Activated naive CD8-positive, alpha-beta T cell treated with anti-CD3 and anti-CD28 coated beads, Interleukin-2, amount 50 U/mL, for 16 hours (primary cell): ENCODE results near the gene MUC5AC.
"Not testable (repeated sequence)": the region's sequence is repeated elsewhere in the genome, so short reads cannot be mapped to it uniquely, and the experiment has no call there.

Source experiments
- DNase-seq: peaks from one replicate; pipeline ENCODE4 v3.0.0-alpha.2; 2020; ENCODE audit warnings: low read depth, low spot score

Gene MUC5AC

GRCh38 chr11:1177020-1177770 is 19.4 kb downstream of the MUC5AC start:
- DNase-seq: no peak

GRCh38 chr11:1177771-1178090 is 20.0 kb downstream of the MUC5AC start:
- no peak for DNase-seq

- DNase-seq: no peak
These were observed 20.6 kb downstream of the MUC5AC start for GRCh38 chr11:1178201-1178885.

GRCh38 chr11:1178906-1179305 is 21.2 kb downstream of the MUC5AC start:
- no peak for DNase-seq

- no peak for DNase-seq
These were observed 21.9 kb downstream of the MUC5AC start for GRCh38 chr11:1179641-1180040.

- no peak for DNase-seq
These were observed 22.4 kb downstream of the MUC5AC start for GRCh38 chr11:1180171-1180570.

GRCh38 chr11:1180947-1181391 is 23.2 kb downstream of the MUC5AC start:
- no peak for DNase-seq

GRCh38 chr11:1181420-1181819 is 23.7 kb downstream of the MUC5AC start:
- no peak for DNase-seq

- no peak for DNase-seq
These were observed 24.2 kb downstream of the MUC5AC start for GRCh38 chr11:1181853-1182535.

- not testable (repeated sequence) for DNase-seq
These were observed 26.4 kb downstream of the MUC5AC start for GRCh38 chr11:1184139-1184538.

- not testable (repeated sequence) for DNase-seq
These were observed 30.8 kb downstream of the MUC5AC start for GRCh38 chr11:1188451-1189130.

GRCh38 chr11:1189816-1190215 is 32.1 kb downstream of the MUC5AC start:
- not testable (repeated sequence) for DNase-seq

- not testable (repeated sequence) for DNase-seq
These were observed 34.2 kb downstream of the MUC5AC start for GRCh38 chr11:1191786-1192470.

GRCh38 chr11:1192741-1193325 is 35.1 kb downstream of the MUC5AC start:
- no peak for DNase-seq

GRCh38 chr11:1193326-1194230 is 35.8 kb downstream of the MUC5AC start:
- no peak for DNase-seq

GRCh38 chr11:1194231-1194976 is 36.7 kb downstream of the MUC5AC start:
- DNase-seq: no peak

- no peak for DNase-seq
These were observed 37.4 kb downstream of the MUC5AC start for GRCh38 chr11:1194977-1195681.

- DNase-seq: no peak
These were observed 38.1 kb downstream of the MUC5AC start for GRCh38 chr11:1195682-1196515.
